GM19240 (cell line): Measurements from ENCODE around the gene KTI12.
"Not testable (repeated sequence)": the region's sequence is repeated elsewhere in the genome, so short reads cannot be mapped to it uniquely, and the experiment has no call there.

Experiments used
- DNase-seq: peaks from one replicate; pipeline ENCODE4 v3.0.0; 2011; ENCODE audit warnings: low spot score; ENCODE audit not compliant: insufficient read length

KTI12 gene, protein sequence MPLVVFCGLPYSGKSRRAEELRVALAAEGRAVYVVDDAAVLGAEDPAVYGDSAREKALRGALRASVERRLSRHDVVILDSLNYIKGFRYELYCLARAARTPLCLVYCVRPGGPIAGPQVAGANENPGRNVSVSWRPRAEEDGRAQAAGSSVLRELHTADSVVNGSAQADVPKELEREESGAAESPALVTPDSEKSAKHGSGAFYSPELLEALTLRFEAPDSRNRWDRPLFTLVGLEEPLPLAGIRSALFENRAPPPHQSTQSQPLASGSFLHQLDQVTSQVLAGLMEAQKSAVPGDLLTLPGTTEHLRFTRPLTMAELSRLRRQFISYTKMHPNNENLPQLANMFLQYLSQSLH

DNA sequence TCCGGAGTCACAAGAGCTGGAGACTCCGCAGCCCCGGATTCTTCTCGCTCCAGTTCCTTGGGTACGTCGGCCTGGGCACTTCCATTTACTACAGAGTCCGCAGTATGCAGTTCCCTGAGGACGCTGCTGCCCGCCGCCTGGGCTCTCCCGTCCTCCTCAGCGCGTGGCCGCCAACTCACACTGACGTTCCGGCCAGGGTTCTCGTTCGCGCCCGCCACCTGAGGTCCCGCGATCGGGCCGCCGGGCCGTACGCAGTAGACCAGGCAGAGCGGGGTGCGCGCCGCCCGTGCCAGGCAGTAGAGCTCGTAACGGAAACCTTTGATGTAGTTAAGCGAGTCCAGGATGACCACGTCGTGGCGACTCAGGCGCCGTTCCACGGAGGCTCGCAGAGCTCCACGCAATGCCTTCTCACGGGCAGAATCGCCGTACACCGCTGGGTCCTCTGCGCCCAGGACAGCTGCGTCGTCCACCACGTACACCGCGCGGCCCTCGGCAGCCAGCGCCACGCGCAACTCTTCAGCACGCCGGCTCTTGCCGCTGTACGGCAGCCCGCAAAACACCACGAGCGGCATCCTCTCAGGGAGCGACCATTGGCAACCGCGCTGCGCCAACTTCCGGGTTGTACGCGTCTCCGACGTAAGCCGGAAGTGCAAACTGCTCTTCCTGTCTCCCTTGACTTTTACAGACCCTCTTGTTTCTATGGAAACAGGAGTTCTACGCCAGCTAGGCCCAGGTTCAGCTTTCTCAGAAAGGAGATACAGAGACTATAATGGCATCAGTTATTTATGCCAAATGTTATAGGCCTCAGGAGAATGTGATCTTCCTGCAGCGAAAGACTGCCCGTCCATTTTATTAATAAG lies at the start of gene KTI12:
KTI12 (minus strand) TSS at position 621 of the 860 bp plus-strand sequence; CDS start at position 572, 49 bp downstream.
- DNase-seq: peak; percentile 83

DNA sequence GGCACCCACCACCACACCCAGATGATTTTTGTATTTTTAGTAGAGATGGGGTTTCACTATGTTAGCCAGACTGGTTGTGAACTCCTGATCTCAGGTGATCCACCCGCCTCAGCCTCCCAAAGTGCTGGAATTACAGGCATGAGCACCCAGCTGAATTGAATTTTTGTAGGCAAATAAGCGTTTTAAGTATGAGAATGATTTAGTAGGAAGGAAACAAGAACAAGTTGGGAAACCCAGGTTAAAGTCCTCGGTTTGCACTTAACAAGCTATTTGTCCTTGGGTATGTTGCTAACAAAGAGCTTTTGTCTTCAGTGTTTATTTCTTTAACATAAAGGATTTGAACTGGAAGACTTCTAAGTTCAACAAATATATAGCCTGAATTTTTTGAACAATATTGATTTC lies 46.4 kb upstream of the KTI12 start:
- no peak for DNase-seq

DNA sequence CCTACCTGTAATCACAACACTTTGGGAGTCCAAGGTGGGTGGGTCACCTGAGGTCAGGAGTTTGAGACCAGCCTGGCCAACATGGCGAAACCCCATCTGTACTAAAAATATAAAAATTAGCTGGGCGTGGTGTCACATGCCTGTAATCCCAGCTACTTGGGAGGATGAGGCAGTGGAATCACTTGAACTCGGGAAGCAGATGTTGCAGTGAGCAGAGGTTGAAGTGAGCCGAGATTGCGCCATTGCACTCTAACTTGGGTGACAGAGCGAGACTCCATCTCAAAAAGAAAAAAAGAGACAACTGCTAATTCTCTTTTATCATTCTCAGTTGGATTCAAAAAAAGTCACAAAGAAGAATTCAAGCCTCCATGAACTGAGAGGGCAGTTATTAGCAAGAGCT lies 43.7 kb upstream of the KTI12 start:
- DNase-seq: not testable (repeated sequence)

DNA sequence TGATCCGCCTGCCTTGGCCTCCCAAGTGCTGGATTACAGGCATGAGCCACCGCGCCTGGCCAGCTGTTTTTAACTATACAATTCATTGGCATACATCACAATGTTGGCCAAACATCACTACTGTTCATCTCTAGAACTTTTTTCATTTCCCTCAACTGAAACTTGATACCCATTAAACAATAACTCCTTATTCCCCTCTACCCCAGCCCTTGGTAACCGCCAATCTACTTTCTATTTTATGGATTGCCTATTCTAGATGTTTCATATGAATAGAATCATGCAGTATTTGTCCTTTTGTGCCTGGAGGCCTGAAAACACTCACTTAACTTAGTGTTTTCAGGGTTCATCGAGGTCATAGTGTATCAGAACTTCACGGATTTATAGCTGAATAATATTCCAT lies 38.7 kb upstream of the KTI12 start:
- DNase-seq: no peak

DNA sequence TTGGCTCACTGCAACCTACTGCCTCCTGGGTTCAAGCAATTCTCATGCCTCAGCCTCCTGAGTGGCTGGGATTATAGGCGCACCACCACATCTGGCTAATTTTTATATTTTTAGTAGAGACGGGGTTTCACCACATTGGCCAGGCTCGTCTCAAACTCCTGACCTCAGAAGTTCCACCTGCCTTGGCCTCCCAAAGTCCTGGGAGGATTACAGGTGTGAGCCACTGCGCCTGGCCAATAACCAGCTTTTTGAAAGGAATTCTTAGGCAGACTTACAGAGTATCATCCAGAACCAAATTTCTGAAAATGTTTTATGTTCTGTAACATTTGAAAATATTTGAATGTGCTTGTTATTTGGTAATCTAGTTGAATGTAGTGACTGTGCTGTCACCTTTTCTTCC lies 37.1 kb upstream of the KTI12 start:
- DNase-seq: no peak

DNA sequence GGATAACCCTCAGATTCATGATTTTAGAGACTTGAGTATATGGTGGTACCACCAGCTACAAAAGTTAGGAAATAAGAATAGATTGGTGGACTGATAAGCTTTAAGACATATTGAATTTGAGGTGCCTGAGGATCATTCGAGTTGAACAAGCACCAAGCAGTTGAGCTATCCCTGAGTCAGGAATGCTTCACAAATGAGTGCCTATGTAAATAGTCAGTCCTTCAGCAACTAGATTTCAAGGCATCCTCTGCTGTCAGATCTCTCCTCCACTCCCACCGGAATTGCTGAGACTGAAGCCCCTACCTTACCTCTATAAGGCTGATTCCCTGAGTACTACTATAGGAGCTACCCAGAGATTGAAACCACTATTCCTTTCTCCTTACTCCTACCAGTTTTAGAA lies 29.6 kb upstream of the KTI12 start:
- no peak for DNase-seq

DNA sequence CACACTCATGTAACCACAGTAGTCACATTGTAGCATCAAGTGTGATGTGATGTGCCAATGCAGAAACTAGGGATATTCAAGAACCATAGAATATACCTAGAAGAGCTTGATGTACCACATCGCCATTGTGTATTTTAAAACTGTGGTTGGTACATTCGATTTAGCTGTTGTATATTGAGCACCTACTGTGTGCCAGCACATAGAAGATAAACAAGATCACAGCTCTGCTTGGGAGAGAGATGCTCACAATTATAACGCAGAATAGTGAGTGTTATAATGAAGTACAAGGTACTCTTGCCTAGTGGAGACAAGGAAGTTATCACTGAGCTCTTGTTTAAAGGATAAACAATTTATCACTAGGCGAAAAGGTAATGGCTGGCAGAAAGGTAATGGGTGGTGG lies 27.2 kb upstream of the KTI12 start:
- DNase-seq: no peak

DNA sequence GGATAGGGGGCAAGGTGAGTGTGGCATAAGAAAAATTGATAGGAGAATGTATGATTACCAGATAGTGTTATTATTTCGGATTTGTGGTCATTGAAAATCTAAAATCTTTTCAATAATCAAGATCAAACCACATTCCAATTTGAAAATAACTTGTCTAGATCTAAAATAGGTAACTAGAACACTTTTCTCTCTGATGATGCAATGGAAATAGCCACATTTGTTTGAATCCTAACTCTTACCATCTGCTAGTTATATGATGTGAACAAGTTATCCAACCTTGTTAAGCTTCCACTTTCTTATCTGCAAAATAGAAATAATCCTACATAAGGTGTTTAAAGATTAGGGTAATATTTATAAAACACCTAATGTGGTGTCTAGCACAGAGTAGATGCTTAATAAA lies 26.3 kb upstream of the KTI12 start:
- DNase-seq: no peak

DNA sequence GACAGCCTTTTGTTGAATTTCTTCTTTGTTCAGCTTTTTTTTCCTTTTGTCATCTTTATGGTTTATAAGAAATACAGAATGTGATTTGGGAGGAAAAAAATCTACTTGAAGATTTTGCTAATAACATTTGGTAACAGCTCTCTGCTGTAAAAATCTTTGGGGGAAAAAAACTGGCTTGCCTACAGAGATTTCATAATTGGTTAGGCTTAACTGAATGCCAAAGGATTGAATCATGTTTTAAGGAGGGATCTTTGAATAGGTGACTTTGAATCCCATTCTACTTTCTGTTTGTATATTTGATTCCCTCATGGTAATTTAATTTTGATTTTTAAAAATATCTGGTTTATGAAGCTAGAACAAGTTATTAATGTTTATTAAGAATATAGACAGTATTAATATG lies 25.7 kb upstream of the KTI12 start:
- DNase-seq: no peak

DNA sequence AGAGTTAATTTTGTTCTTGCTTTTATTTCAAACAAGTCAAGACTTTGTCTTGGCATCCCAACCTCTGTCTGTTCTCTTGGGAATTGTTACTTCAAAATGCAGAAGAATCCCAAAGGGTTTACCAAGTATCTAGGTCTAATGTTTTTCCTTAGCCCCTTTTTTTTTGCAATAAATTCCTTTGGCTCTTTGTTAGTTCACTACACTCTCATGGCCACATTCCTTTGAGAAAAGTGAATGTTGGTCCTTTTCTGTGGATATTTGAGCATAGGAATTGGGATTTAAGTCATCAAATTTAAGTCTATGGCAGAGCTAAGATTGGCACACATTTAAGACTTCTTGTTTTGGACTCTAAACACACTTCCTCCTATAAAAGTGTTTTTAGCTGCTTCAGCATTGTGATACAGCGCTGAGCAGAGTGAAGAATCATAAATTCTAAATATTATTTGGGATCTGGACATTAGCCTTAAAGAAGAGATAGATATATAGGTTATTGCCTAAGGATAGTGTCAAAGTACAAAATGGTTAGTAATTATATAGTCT lies 24.3 kb upstream of the KTI12 start:
- DNase-seq: no peak

DNA sequence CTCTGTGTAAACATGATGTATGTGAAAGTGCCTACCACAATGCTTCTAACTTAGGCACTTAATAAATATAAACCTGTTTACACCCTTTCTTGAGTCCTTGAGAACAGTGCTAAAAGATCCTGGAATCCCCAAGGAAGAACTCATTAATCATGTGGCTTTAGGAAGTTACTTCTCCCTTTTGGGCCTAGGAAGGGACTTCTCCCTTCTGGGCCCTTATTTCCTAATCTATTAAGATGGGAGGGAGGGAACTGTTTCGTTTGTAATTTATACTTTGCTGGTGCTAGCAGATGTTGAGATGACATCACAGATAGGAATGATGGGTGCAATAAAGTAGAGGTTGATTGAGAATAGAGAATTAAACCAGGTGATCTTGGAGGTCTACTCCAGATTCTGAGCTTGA lies 23.6 kb upstream of the KTI12 start:
- DNase-seq: no peak

DNA sequence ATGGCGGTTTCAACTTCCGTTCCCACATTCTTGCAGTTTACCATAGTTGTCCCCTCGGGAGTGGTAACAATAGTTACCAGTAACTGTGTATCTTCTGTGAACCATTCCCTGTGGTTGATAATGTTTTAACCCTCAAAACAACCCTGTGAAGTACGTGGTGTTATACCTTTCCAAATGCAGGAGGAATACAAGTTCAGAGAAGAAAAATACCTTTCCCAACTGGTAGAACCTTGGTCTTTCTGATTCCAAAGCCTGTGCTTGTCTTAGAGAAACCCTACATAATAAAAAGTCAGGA lies 23.3 kb upstream of the KTI12 start:
- no peak for DNase-seq

DNA sequence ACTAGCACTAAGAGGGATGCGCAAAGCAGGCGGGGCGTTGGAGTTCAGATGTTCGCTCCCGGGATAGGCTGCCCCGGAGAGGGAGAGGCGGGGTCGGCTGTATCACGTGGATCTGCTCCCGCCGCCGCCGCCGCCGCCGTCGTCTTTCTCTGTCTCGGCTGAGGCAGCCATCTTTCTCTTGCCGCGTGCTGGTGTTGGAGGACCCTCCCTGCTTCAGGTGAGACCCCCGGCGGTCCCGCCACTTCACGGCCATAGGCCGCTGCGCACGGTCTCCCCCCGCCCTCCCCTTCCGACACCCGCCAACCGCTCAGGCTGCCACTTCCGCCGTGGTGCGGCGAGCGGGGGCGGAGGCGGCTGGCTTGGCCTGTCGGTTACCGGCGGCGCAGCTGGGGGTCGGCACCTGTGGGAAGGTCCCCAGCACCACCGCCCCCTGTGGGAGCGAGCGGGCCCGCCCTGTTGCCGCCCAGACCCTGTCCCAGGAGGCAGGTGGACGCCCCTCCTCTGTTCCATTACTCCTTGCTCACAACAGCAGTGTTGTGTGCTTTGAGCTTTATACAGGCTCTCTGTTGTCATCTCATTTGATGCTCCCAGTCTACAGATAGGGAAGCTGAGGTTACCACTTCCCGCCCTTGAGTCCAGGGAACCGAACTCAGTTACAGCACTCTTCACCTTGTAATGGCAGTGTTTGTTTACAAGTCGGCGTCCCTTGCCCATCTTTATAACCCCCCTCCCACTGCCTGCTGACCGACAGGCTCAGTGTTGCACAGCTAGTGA lies 22.7 kb upstream of the KTI12 start, which contains the start of gene BTF3L4:
BTF3L4 (plus strand) TSS at position 133 of the 774 bp plus-strand sequence. CDS start 3,553 bp downstream, outside the sequence.
- peak; percentile 76 for DNase-seq

DNA sequence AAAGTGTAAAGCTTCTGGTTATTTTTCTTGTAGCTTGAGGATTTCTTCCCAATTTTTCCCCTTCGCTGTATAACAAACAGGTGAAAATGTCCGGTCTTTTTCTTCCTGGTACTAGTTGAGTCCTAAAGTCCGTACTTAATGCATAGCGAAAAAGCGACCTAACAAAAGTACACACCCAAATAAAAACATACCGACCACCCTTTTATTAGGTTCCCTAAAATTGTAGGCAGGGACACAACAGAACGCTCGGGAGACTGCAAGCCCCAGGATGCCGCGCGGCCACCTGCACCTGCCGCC lies 22.2 kb upstream of the KTI12 start:
- DNase-seq: no peak

DNA sequence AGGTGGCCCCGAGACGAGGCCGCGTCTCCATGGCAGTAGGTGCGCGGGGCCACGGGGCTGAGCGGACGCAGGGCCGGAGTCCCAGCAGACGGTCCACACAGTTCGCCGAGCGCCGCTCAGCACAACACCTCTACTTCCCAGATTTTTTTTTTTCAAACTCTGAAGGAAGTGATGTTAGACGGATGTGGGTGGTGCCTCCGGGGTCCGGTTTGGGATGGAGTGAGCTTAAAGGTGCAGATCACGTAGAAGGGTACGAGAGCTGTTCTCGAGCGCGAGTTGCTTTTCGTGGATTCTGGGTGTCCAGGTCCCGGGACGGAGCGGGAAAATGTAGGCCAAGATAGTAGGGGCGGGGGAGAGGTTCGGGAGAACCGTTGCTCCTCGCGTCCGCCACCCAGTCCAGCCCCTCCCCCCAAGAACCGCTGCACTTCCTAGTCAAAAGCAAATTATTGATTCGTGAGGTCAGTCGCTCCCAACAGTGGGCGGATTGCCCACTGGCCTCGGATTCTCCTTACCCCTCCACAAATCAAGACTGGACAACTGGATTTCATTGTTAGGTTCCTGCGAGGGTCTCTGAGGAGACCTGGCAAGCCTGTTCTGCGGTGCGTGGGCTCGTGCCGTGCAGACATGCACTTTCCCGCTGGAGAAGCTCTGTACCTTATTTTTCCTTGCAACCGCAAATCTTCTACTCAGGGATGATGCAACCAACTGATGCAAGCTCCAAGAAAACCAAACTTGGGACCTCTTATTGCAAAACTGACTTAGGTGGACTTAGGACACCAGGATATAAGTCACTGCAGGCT lies 21.7 kb upstream of the KTI12 start, which contains the start of gene TXNDC12:
TXNDC12 (minus strand) TSS at position 126 of the 800 bp plus-strand sequence; CDS start at position 31, 95 bp downstream.
- peak; percentile 16 for DNase-seq

DNA sequence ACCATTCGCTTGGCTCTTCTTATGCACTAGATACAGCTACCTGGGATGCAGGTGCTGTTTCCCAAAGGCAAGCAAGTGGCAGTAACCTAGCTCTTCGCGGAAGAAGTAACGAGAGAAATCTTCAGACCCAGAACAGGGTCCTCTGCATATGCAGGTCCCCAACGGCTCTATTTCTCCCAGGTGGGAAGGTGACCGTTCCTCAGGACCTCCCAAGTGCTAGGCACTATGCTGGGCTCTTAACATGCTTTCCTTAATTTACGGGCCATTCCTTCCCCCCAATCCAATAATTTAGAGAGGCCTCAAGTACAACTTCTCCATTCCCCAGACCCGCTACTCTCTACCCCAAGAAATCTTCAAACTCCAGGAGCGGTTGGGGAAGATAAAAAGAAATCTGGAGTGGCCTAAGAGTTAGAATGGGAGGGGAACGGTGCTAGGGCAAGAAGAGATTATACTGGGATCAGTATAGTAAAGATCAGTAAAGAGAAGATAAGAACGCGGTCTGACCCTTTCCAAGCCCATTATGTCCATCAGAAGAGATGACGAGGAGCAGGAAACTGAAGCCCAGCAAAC lies 21.0 kb upstream of the KTI12 start:
- no peak for DNase-seq

DNA sequence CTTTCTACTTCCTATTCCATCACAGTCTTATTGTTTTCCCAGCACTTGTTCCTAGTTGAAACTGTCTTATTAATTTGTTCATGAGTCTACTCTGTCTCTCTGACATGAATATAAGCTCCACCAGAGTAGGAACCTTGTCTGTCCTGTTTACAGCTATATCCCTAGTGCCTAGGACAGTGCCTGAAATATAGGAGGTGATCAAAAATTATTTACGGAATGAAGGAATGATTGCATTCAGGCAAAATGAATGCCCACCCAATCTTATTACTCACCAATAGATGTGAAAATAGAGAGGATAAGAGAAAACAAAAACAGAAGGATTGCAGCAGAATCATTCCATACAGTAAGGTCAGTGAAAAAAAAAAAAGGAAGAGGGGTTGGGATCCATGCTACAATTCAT lies 20.3 kb upstream of the KTI12 start:
- no peak for DNase-seq

DNA sequence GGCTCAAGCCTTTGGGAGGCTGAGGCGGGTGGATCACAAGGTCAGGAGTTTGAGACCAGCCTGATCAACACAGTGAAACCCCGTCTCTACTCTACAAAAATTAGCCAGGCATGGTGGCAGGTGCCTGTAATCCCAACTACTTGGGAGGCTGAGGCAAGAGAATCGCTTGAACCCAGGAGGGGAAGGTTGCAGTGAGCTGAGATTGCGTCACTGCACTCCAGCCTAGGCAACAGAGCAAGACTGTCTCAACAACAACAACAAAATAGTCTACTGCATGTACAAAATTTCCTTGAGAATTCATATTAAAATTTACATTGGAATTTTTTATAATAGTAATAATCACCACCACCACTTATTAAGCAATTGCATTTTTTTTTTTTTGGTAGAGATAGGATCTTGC lies 15.7 kb upstream of the KTI12 start:
- DNase-seq: not testable (repeated sequence)

DNA sequence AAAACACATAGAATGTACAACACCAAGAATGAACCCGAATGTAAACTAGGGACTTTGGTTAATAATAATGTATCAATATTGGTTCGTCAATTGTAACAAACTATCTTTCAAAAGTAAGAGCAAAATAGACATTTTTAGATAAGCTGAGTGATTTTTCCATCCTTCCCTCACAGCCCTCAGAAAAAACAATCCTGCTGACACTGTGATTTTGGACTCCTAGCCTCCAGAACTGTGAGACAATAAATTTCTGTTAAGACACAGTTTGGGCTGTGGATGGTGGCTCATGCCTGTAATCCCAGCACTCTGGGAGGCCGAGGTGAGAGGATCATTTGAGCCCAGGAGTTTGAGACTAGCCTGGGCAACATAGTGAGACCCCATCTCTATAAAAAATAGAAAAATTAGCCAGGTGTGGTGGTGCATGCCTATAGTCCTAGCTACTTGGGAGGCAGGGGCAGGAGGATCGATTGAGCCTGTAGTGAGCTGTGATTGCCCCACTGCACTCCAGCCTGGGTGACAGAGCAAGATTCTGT lies 12.1 kb upstream of the KTI12 start:
- not testable (repeated sequence) for DNase-seq

DNA sequence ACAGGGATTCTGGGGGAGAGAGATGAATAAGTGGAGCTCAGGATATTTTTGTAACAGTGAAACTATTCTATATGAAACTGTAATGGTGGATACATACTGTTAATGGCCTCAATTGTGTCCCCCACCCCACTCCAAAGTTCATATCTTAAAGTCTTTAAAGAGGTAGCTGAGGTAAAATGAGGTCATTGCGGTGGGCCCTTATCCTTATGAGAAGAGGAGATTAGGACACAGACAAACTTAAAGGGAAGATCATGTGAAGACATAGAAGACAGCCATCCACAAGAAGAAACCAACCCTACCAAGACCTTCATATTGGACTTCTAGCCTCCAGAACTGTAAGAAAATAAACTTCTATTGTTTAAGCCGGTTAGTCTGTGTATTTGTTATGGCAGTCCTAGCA lies 11.6 kb upstream of the KTI12 start:
- no peak for DNase-seq
